Activated T-helper 1 cell treated with Interleukin-2 at 50 U/mL for 16 hours (primary cell): ENCODE results near the gene LDLRAD2.
"Not testable (repeated sequence)": the region's sequence is repeated elsewhere in the genome, so short reads cannot be mapped to it uniquely, and the experiment has no call there.

Experiments used
- DNase-seq: peaks from one replicate; pipeline ENCODE4 v3.0.0-alpha.2; 2020; ENCODE audit warnings: low read depth

Gene LDLRAD2

DNA sequence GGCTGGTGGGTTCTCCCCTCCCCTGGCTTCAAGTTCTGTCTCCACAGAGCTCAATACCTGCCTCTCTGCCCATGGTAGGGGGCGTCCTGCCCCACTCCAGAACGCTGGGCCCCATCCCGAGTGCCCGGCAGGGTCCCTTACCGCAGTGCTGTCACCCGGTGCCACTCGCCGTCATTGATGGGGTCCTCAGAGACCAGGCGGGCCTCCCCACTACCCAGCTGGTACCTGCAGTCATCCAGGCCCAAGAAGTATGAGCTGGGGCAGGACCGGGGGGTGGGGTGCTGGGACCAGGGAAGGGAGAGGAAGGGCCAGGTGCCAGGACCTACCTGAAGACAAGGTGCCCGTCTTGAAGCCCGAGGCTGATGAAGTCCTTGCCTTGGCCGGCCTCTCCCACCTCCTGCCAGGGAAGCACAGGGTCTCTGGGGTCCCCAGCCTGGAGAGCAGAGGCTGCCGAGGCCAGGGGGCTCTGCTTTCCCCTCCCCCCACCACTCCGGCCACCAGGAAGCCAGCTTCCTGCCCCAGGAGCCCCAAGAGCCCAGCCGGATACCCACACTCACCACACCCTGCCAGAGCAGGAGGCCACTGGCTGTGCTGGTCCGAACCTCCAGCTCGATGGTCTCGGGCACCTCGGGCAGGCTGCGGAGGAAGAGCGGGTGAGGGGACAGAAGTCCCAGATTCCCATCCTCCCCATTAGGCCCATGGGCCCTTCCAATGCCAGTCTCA lies 12.1 kb downstream of the LDLRAD2 start:
- DNase-seq, result no peak

DNA sequence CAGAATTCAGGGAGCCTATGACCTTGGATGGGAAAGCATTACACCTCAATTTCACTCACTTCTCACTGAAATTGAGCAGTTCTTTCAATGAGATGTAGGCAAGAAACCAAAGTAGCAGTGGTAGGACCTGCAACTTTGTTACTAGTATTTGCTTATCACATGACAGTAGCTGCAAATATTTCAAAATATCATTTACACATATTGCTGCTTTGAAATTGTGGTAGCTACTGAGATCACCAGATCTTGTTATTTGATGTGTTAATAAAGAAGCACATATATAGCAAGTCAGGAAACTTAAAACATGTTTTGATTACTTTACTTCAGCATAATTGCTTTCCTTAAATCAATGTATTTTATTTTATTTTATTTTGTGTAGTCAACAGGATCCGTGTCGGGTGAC lies 12.9 kb downstream of the LDLRAD2 start:
- no peak for DNase-seq

DNA sequence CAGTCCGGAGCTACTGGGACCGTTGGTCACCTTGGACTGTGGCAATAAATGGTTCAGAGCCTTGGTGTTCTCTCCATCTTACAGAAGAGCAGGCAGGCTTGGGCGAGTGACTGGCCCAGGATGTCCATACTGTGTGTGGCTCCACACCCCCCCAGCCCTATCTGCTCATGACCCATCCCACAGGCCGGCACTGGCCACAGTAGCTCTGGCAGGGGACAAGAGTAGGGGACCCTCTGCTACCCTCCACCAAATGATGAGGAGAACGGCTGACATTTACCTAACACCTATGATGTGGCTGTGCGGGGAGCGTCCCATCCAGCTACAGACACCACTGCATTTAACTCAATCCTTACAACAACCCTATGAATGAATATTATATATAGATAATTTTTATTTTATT lies 13.3 kb downstream of the LDLRAD2 start:
- DNase-seq, result no peak

DNA sequence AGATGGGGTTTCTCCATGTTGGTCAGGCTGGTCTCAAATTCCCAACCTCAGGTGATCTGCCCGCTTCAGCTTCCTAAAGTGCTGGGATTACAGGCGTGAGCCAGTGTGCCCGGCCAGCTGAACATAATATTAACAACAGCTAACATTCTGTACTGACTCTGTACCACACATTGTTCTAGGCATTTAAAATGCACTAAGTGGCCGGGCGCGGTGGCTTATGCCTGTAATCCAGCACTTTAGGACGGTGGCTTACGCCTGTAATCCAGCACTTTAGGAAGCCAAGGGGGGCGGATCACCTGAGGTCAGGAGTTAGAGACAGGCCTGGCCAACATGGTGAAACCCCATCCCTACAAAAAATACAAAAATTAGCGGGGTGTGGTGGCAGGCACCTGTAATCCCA lies 14.6 kb downstream of the LDLRAD2 start:
- not testable (repeated sequence) for DNase-seq

DNA sequence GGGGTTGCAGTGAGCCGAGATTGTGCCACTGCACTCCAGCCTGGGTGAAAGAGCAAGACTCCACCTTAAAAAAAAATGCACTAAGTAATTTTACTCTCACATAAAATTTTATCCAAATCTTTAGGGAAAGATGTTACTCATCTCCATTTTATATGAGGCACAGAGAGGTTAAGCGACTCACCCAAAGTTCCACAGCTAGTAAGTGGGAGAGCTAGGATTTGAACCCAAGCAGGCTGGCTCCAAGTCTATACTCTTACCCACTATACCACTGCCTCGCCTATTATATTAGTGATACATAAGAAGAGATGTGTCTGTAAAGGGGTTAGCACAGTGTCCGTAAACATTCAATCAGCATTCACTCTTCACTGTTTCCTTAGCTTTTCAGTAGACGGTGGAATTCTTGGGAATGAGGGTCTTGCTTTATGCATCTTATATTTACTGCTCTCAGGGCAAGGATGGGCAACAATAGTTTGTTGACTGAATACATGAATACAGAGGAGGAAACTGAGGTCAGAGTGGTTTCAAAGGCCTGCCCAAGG lies 15.1 kb downstream of the LDLRAD2 start:
- DNase-seq, result no peak

DNA sequence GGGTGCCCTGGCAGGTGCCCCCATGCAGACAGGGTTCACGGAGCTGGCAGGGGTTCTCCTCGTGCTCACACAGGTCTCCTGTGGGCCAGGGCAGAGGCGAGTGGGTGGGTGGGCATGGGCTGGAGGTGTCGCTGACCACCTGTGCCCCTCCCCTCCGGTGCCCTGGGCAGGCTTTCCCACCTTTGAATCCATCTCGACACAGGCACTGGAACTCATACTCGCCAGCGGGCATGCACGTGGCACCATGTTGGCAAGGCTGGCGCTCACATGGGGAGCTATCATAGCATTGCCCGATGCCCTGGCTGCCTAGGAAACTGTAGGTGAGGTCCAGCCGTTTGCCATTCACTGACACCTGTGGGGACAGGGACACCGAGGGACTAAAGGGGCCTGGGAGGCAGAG lies 16.0 kb downstream of the LDLRAD2 start:
- no peak for DNase-seq

DNA sequence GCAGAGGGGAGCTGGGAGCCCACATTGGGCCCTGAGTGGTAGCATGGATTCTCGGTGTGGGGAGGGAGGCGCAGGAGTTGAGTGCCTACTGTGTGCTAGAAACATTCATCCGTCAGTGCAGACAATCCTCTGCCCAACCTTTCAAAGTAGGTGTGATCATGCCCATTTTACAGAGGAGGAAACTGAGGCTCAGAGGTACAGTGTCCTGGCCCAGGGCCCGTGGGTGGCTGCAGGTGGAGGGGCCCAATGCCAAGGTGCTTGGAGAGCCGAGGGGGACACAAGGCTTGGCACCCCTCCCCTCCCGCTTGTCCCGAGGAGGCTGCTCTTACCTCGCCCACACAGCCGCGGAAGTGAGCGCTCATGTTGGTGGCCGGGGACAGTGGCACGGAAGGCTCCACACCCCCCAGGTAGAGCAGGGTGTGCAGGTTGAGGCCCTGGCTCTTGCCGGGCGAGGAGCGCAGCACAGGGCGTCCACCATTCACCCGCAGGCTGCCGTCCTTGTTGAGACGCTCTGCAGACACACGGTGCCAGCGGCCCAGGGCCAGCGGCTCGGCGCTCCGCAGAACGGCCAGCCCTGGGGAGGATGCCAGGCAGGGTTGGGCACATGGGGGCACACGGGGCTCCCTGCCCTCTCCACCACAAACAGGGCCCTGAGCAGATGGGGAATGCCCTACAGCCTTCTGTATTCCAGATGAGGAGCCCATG lies 16.6 kb downstream of the LDLRAD2 start:
- DNase-seq, result no peak

DNA sequence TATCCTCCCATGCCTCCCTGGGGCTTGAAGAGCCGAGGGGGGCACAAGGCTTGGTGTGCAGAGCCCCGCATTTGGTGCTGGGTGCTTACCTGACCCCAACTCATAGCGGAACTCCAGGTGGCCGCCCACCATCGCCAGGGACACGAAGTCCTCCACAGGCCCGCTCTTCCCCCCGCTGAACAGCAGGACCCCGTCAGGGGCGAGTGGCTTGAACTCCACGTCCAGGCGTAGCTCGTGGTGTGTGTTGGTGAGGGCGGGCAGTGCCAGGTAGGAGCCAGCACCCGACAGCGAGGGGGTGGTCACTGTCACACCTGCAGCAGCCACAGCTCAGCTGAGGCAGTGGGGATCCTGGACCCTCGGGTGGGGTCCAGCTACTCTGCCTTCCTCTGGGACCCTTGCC lies 17.2 kb downstream of the LDLRAD2 start:
- DNase-seq, result no peak

DNA sequence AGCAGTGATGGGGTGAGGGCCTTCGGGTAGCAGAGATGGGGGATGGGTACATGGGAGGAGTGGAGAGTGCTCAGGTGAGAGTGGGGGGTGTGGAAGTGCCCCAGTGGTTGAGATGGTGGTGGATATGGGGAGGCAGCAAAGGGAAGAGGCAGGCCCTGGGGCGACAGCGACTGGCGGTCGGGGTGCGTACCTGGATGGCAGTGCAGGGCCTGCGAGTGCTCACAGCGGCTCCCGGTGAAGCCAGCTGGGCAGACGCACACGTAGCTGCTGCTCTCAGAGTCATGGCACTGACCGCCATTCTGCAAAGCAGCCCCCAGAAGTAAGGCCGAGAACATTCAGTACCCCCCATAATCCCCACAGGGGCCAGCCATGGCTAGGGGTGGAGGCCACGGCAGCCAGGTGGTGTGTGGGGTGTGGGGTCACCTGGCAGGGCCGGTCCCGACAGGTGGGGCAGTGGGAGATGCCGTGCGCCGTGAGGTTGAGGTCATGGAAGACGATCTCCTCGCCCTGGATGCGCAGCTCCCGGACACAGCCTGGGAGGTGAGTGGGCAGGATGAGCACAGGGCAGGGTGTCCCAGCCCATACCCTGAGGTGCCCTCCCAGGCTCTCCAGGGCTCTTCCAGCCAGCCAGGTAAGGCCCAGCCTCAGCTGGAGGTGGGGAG lies 18.9 kb downstream of the LDLRAD2 start:
- DNase-seq, result no peak

DNA sequence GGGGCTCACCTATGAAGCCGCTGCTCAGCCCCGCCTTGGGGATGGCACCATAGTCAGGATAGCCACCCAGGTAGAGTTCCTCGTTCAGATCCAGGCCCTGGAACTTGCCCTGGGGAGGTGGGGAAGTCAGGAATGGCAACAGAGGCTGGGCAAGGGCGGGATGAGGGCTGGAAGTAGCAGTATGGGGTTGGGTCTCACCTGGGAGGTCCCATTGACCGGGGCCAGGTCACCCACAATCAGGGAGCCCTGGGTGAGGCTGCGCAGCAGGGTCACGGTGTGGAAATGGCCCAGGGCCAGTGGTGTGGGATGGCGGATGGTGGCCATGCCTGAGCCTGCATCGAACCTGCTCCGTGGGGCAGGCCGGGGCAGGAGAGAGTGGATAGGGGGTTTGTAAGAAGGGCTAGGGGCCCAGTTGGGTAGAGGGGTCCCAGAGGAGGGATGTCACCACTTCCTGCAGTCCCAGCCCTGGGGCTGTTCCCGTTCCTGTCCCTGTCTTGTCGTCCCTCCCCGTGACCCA lies 19.4 kb downstream of the LDLRAD2 start:
- DNase-seq, result no peak

DNA sequence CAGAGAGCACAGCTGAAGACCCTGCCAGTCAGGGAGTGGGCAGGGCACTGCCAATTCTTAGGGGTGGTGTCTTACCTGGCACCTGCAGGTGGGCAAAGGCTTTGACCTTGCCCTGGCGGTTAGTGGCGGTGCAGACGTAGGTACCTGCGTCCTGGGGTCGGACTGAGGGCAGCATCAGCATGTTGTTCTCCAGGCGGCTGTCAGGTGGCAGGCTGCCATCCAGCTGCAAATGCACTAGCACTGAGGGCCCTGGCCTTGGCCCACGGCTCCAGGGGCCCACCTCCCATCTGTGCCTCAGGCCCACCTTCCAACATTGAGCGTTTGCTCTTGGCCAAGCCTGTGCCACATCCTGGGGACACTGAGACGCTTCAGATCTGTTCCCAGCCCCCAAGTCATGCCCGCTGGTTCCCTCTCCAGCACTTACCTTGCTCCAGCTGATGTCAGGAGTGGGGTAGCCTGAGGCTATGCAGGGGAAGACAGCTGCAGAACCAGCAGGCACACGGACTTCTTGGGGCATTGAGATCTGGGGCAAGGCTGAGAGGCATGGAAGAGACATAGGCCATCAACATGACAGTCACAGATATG lies 21.4 kb downstream of the LDLRAD2 start:
- no peak for DNase-seq

DNA sequence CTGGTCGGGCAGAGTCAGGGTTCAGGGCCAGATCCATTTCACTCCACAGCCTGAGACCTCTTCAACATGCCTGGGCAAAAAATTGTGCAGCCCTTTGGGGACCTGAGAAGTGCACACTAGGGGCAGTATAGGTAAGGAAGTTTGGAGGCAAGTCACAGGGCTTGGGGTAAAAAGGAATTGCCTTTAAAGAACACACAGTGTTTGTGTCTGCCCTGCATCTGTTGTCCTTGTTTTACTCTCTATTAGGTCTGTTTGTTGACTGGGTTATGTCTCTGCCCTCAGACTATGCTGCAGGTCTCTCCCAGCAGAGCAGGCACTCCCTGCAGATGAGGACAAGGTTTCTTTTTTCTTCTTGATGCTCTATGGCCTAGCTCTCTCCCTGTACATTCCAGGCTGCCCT lies 22.0 kb downstream of the LDLRAD2 start:
- no peak for DNase-seq

DNA sequence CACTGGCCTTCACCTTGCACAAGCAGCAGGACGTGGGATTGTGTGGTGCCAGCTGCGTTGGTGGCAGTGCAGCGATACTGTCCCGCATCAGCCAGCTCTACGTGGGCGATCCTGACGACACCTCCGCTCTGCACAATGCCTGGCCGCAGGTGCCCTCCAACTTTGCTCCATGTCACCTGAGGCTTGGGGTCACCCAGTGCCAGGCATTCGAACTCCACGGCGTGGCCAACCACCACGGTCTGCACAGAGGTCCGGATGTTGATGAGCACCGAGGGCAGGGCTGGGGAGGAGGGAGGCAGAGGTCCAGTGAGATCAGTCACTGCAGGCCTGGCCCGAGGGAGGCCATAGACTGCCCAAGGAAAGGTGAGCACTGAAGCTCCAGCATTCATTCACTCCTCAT lies 22.6 kb downstream of the LDLRAD2 start:
- DNase-seq, result no peak

DNA sequence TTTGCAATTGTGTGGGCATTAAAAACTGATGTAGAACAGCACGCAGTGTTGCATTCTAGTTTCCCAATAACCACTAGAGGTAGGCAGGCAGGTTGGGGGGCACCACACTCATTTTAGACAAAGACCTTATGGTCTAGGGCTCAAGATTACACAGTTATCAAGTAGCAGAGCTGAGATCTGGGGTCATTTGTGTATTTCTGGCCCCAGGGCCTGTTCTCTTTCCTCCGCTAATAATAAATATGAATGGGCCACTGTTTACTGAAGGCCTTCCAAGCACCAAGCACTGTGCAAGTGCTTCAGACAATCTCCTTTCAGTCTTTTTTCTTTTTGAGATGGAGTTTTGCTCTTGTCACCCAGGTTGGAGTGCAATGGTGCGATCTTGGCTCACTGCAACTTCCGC lies 23.9 kb downstream of the LDLRAD2 start:
- no peak for DNase-seq

DNA sequence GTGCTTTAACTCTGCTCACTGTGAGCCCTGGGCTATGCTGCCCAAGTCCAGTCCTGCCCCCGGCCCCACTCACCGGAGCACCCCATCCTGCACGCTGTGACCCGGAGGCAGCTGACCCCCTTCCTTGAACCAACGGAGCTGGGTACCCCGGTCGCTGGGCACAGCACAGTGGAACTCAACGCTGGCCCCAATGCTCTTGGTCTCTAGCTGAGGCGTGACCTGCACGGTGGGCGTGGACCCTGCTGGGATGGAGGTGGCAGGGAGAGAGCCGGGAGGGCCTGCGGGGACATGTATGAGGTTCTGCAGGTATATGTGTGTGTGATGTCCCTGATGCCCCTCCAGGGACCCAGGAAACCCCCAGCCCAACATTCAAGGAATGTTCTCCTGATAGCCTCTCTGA lies 24.7 kb downstream of the LDLRAD2 start:
- no peak for DNase-seq

DNA sequence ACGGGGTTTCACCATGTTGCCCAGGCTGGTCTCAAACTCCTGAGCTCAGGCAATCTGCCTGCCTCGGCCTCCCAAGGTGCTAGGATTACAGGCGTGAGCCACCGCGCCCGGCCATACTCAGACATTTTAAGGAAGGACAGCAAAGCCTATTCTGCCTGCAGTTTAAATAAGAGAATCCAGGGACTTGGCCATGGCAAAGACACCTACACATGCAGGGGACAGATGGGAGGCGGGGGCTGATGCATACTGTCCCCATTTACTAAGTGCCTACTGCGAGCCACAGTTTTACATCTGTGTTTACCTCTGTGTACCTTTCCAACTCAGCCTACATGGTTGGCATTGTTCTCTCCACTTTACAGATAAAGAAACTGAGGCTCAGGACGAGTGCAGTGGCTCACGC lies 25.4 kb downstream of the LDLRAD2 start:
- no peak for DNase-seq

DNA sequence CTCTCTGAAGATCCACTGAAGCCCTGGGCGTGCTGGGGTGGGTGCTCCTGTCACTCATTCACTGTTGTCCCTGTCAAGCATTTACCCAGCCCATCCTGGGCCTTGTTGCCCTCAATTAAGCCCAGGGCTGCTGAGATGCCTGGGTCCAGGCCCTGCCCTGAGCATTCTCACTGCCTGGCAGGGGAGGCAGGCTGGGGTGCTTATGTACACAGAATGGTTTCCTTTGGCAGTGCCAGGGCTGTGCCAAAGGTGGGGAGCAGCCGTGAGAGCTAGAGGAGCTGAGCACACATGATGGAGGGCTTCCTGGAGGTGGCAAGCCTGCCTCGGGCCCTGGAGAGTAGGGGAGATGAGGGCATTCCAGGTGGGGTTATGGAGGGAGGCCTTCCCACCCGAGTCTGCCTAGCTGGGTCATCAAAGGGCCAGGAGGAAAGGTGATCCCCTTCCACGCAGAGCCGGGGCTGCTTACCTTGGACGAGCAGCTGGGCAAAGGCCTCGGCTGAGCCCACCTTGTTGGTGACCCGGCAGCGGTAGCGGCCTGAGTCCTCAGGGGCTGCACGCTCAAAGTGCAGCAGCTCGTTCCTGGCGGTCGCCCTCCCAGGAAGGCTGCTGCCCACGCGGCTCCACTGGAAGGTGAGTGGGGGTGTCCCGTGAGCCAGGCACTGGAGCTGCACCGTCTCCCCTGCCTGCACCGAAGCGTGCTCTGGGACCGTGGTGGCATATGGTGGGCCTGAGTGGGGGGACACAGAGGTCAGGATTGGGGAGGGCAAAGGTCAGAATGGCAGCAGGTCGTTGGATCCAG lies 26.5 kb downstream of the LDLRAD2 start:
- DNase-seq, result no peak

DNA sequence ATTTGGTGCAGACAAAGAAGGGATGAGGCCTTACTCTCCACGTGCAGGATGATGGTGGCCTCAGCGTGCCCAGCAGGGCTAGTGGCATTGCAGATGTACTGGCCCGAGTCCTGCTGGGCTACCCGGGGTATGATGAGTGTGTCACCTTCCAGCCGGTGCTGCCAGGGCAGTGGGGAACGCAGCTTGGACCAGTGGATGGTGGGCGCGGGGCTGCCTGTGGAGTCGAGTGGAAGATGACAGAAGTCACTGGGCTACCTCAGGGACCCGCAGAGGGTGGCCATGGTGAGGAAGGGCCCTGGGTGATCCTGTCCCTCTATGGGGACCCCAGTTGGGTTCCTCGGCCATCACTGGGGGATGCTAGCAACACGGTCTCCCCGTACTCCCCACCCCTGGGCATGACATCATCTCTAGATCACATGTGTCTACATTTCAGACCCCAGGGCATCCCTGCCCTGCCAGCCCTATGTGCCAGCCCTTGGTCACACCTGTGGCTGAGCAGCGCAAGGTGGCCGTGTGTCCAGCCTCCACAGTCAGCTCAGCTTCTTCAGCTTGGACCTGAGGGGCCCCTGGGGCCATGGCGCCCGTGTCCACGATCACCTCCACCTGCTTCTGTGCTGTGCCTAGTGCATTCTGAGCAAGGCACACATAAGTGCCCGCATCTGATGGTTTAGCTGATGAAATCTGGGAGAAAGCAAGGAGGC lies 27.4 kb downstream of the LDLRAD2 start:
- no peak for DNase-seq

DNA sequence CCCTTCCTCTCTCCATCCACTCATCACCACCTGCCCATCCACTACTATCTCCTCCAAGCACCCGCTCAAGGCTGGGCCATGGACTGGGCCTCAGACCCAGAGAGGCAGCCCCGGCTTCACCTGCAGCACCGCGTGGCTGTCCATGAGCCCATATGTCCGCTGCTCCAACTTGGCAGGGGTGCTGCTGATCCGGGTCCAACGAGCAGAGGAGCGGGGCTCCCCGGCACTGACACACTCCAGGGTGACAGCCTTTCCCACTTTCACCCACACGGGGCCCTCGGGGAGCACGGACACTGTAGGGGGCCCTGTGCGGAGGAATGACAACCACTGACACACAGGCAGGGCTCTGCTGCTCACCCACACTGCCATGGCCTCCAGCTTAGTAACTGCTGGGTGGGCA lies 28.9 kb downstream of the LDLRAD2 start:
- DNase-seq, result no peak

DNA sequence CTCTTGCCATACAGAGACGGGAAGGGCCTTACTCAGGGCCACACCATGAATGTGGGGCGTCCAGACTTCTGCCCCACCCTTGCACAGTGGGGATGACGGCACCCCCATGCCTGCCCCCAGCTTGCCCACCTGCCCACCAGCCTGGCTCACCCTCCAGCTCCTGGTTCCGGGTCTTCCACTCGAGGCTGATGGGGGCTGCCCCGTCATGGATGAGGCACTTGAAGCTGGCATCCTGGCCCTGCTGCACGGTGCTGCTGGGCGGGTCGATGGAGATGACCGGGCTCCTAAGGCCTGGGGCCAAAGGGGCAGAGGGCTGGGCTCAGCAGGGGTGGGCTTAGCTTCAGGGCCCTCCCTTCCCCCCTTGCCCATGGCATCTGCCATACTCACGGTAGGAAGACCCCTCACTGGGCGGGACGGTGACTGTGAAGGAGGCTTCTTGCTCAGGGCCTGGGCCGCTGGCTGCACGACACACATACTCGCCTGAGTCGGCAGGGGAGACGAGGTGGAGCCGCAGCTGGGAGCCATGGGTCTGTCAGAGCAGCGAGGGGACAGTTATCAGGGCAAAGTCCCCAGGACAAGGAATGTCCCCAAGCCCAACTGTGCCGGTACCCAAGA lies 29.9 kb downstream of the LDLRAD2 start:
- no peak for DNase-seq
